Left lobe of liver (tissue), 2 donors: ENCODE data around the gene TJP2. TPM values are rescaled to one million over a fixed set of nuclear protein-coding genes. Genes with fewer than 3 reads are reported as not detected.

Experiments
- ATAC-seq: fragments of 200-7000 bp; cut with Tn5 transposase; one replicate; pipeline ENCODE4 v1.9.1; 2020; ENCODE audit warnings: mild to moderate bottlenecking, moderate library complexity
- DNase-seq: peaks from one replicate; pipeline ENCODE4 v3.0.0-alpha.2; 2020; ENCODE audit warnings: low spot score
- total RNA-seq: library from RNA; stranded (reverse); gene quantifications from one replicate; pipeline ENCODE4 v1.2.1, GENCODE V29; 2021
- donor health status: DM: no; HTN: no; CAD: no; lungs with moderate emphysema.
- donor health status: DM: no; HTN: yes; CAD: no.

Gene TJP2
- total RNA-seq, 1 donor from 2014 or later, result 81.2 TPM

GRCh38 chr9:69322256-69322655, 148.2 kb downstream of the TJP2 start:
- no peak for ATAC-seq
- DNase-seq, result no peak

GRCh38 chr9:69323861-69324260, 149.8 kb downstream of the TJP2 start:
- ATAC-seq, result no peak
- DNase-seq, result no peak

Other genes with a start within 250 kb of the TJP2 start
- not detected for gene PRKACG, start 160.2 kb upstream of the TJP2 start, total RNA-seq
- 27.1 TPM for gene FXN, start 138.5 kb upstream of the TJP2 start, total RNA-seq
- gene ENTREP1, start 150.9 kb downstream of the TJP2 start, total RNA-seq, result 0.30 TPM